ENCODE data around the gene PCDHB2. TPM values are rescaled to one million over a fixed set of nuclear protein-coding genes. Genes with fewer than 3 reads are reported as not detected.

Gene PCDHB2
- 2.6 to 5.2 TPM (median 3.4 TPM) in 5 replicates for total RNA-seq (2022; extraction: Qiagen RNA extraction)

DNA sequence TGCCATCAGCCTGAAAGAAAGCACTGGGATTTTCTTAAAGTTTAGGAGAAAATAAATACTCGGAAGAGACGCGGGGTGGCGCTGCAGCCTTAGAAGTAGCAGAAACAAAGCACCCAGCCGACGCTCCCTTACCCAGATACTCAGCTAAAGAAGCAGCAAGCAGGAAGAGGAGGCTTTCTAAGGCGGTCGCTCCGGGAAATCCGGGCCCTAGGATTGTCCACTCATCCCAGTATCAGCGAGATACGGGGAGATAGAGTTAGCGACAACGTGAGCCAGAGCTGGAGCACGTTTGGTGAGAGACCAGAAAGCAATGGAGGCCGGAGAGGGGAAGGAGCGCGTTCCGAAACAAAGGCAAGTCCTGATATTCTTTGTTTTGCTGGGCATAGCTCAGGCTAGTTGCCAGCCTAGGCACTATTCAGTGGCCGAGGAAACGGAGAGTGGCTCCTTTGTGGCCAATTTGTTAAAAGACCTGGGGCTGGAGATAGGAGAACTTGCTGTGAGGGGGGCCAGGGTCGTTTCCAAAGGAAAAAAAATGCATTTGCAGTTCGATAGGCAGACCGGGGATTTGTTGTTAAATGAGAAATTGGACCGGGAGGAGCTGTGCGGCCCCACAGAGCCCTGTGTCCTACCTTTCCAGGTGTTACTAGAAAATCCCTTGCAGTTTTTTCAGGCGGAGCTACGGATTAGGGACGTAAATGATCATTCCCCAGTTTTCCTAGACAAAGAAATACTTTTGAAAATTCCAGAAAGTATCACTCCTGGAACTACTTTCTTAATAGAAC is at the start of gene PCDHB2:
Gene PCDHB2, plus strand, starts transcription at position 135 of the 782 bp plus-strand sequence. Its CDS starts 176 bp downstream, at position 311.

DNA sequence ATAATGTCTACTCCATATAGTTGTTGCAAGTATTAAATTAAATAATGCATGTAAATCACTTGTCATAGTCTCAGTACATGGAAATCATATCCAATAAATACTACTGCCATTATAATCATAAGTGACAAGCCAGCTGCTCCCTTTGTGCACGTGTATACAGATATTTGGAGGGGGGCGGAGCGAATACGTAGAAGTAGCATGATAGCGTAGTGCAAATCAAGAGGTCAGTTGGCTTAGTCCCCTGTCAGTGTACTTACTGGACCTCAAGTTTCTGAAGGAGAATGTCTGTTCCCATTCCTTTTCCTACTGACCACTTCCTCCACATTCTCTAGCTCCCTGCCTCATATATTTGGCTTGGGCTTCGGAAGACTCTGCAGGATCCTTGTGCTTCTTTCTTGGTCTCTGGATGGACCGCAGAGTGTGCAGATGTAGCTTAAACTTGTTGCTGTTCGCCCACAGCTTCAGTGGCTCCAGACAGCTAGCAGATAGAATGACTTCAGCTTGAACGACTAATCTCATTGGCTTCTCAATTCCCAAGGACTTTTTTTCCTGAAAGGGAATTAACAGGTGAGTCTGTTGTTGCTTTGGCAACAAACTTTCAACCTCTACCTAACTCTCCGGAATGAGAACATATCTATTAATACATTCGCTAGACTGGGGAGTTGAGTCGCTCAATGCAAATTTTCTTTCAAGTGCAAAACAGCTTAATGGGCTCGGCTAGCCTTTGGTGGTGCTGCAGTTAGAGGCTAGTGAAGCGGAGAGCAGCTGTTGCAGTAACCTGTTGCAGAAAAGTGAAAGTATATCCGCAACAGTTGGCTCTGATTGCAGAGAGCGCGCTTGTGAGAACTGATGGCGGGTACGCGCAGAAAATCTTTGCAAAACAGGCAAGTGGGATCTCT is 43.5 kb upstream of the PCDHB2 start, which contains the start of gene PCDHB1:
Gene PCDHB1, plus strand, starts transcription at position 753 of the 899 bp plus-strand sequence. Its CDS starts 97 bp downstream, at position 850.

DNA sequence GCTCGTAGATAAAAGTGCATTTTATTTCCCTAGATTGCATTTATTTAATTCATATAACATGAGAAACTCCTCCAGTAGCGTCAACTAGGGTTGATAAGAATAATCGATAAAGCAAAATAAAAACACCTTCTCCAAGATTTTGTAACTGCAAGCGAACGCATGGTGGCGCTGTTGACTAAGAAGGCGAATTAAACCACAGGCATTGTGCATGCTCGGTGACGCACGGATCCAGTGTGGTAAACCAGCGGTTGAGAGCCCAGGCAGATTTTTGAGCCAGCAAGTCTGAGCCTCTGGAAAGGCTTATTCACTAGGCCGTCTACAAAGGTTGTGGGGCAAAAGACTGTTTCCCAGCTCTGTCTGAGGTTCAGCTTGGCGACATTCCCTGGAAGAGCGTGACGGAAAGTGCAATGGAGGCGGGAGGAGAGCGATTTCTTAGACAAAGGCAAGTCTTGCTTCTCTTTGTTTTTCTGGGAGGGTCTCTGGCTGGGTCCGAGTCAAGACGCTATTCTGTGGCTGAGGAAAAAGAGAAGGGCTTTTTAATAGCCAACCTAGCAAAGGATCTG is 5.9 kb downstream of the PCDHB2 start, which contains the start of gene PCDHB3:
Gene PCDHB3, plus strand, starts transcription at position 231 of the 563 bp plus-strand sequence. Its CDS starts 177 bp downstream, at position 408.

DNA sequence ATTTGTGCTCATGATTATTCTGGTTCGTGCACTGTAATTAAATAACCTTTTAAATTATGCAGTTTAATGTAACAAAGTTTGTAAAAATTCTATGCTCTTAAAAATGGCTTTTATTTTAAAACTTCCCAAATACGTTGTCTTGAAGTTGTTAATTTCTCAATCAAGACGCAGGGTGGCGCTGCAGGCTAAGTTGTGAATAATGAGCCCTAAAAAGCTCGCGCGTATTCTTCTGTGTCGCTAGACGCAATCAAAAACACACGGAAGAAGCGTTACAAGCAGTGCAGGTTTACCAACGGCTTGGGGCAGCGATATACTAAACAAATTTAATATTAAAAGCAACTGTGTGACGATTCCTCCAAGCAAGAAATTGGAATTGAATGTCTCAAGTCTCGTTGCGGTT is 27.1 kb downstream of the PCDHB2 start, which contains the start of gene PCDHB4:
Gene PCDHB4, plus strand, starts transcription at position 256 of the 400 bp plus-strand sequence. CDS start 181 bp downstream, outside the sequence.

DNA sequence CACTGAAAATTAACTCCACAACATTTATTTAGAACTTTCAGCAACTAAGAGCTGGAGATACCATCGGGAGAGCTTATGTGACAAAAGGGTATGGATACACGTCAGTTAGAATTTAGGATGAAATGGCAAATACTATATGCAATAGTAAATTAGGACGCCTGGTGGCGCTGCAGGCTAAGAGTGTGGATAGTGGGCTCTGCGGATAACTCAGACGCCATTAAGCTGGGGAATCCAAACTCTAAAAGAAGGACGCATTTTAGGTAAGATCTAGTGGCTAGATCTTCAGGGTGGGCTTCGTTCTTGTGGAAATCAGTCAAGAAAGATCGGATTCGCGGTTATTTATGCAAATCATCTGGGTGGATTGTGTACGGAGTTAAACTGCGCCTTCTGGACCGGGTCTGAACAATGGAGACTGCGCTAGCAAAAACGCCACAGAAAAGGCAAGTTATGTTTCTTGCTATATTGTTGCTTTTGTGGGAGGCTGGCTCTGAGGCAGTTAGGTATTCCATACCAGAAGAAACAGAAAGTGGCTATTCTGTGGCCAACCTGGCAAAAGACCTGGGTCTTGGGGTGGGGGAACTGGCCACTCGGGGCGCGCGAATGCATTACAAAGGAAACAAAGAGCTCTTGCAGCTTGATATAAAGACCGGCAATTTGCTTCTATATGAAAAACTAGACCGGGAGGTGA is 40.8 kb downstream of the PCDHB2 start, which contains the start of gene PCDHB5:
Gene PCDHB5, plus strand, starts transcription at position 177 of the 688 bp plus-strand sequence. Its CDS starts 229 bp downstream, at position 406.

Other genes with a start within 250 kb of the PCDHB2 start
- gene PCDHA9, start 246.2 kb upstream of the PCDHB2 start, total RNA-seq (2022; extraction: Qiagen RNA extraction): 0.01 TPM in 2 of 5 replicates, not detected in the others
- 0.01 to 0.02 TPM (median 0.01 TPM) in 3 of 5 replicates, not detected in the others for gene PCDHA10, start 238.7 kb upstream of the PCDHB2 start, total RNA-seq (2022; extraction: Qiagen RNA extraction)
- gene PCDHA11, start 225.7 kb upstream of the PCDHB2 start, total RNA-seq (2022; extraction: Qiagen RNA extraction): 0.04 to 0.24 TPM (median 0.08 TPM) in 5 replicates
- 3.0 to 3.2 TPM (median 3.1 TPM) in 5 replicates for gene PCDHA12, start 219.3 kb upstream of the PCDHB2 start, total RNA-seq (2022; extraction: Qiagen RNA extraction)
- gene PCDHA13, start 212.5 kb upstream of the PCDHB2 start, total RNA-seq (2022; extraction: Qiagen RNA extraction): 0.03 to 0.06 TPM (median 0.05 TPM) in 5 replicates
- gene PCDHAC1, start 168.3 kb upstream of the PCDHB2 start, total RNA-seq (2022; extraction: Qiagen RNA extraction): 1.7 to 2.2 TPM (median 1.9 TPM) in 5 replicates
- gene PCDHAC2, start 128.1 kb upstream of the PCDHB2 start, total RNA-seq (2022; extraction: Qiagen RNA extraction): 3.2 to 5.7 TPM (median 3.6 TPM) in 5 replicates
- gene PCDHB1, start 43.2 kb upstream of the PCDHB2 start, total RNA-seq (2022; extraction: Qiagen RNA extraction): not detected in 5 replicates
- gene PCDHB3, start 5.9 kb downstream of the PCDHB2 start, total RNA-seq (2022; extraction: Qiagen RNA extraction): 0.02 to 0.03 TPM (median 0.02 TPM) in 3 of 5 replicates, not detected in the others
- gene PCDHB4, start 27.2 kb downstream of the PCDHB2 start, total RNA-seq (2022; extraction: Qiagen RNA extraction): 0.03 to 0.12 TPM (median 0.06 TPM) in 5 replicates
- 1.3 to 1.7 TPM (median 1.4 TPM) in 5 replicates for gene PCDHB5, start 40.6 kb downstream of the PCDHB2 start, total RNA-seq (2022; extraction: Qiagen RNA extraction)
- 0.84 to 1.1 TPM (median 0.90 TPM) in 5 replicates for gene PCDHB6, start 55.4 kb downstream of the PCDHB2 start, total RNA-seq (2022; extraction: Qiagen RNA extraction)
- 0.01 to 0.03 TPM (median 0.02 TPM) in 3 of 5 replicates, not detected in the others for gene PCDHB7, start 78.0 kb downstream of the PCDHB2 start, total RNA-seq (2022; extraction: Qiagen RNA extraction)
- gene PCDHB8, start 83.2 kb downstream of the PCDHB2 start, total RNA-seq (2022; extraction: Qiagen RNA extraction): 0.24 to 0.28 TPM (median 0.26 TPM) in 5 replicates
- gene PCDHB16, start 87.8 kb downstream of the PCDHB2 start, total RNA-seq (2022; extraction: Qiagen RNA extraction): 0.02 to 0.13 TPM (median 0.06 TPM) in 5 replicates
- gene PCDHB9, start 92.5 kb downstream of the PCDHB2 start, total RNA-seq (2022; extraction: Qiagen RNA extraction): 0.01 to 0.09 TPM (median 0.02 TPM) in 4 of 5 replicates, not detected in the other
- 0.02 to 0.06 TPM (median 0.03 TPM) in 3 of 5 replicates, not detected in the others for gene PCDHB10, start 97.7 kb downstream of the PCDHB2 start, total RNA-seq (2022; extraction: Qiagen RNA extraction)
- 0.05 to 0.08 TPM (median 0.07 TPM) in 5 replicates for gene PCDHB11, start 105.0 kb downstream of the PCDHB2 start, total RNA-seq (2022; extraction: Qiagen RNA extraction)
- gene PCDHB12, start 114.1 kb downstream of the PCDHB2 start, total RNA-seq (2022; extraction: Qiagen RNA extraction): 0.01 to 0.02 TPM in 2 of 5 replicates, not detected in the others
- 0.03 to 0.08 TPM (median 0.06 TPM) in 5 replicates for gene PCDHB13, start 119.3 kb downstream of the PCDHB2 start, total RNA-seq (2022; extraction: Qiagen RNA extraction)
- 0.03 to 0.09 TPM (median 0.06 TPM) in 5 replicates for gene PCDHB14, start 128.7 kb downstream of the PCDHB2 start, total RNA-seq (2022; extraction: Qiagen RNA extraction)
- gene PCDHB15, start 150.8 kb downstream of the PCDHB2 start, total RNA-seq (2022; extraction: Qiagen RNA extraction): 0.03 to 0.13 TPM (median 0.07 TPM) in 5 replicates
- gene SLC25A2, start 209.4 kb downstream of the PCDHB2 start, total RNA-seq (2022; extraction: Qiagen RNA extraction): not detected in 5 replicates
- gene TAF7, start 226.2 kb downstream of the PCDHB2 start, total RNA-seq (2022; extraction: Qiagen RNA extraction): 59.3 to 79.3 TPM (median 67.9 TPM) in 5 replicates
- 0.23 to 0.32 TPM (median 0.27 TPM) in 5 replicates for gene PCDHGA1, start 235.9 kb downstream of the PCDHB2 start, total RNA-seq (2022; extraction: Qiagen RNA extraction)
- 0.40 to 0.74 TPM (median 0.53 TPM) in 5 replicates for gene PCDHGA2, start 244.1 kb downstream of the PCDHB2 start, total RNA-seq (2022; extraction: Qiagen RNA extraction)
- 0.02 to 0.03 TPM in 2 of 5 replicates, not detected in the others for gene PCDHGA3, start 249.2 kb downstream of the PCDHB2 start, total RNA-seq (2022; extraction: Qiagen RNA extraction)